Measurements from ENCODE around the gene BABAM2.

DNA sequence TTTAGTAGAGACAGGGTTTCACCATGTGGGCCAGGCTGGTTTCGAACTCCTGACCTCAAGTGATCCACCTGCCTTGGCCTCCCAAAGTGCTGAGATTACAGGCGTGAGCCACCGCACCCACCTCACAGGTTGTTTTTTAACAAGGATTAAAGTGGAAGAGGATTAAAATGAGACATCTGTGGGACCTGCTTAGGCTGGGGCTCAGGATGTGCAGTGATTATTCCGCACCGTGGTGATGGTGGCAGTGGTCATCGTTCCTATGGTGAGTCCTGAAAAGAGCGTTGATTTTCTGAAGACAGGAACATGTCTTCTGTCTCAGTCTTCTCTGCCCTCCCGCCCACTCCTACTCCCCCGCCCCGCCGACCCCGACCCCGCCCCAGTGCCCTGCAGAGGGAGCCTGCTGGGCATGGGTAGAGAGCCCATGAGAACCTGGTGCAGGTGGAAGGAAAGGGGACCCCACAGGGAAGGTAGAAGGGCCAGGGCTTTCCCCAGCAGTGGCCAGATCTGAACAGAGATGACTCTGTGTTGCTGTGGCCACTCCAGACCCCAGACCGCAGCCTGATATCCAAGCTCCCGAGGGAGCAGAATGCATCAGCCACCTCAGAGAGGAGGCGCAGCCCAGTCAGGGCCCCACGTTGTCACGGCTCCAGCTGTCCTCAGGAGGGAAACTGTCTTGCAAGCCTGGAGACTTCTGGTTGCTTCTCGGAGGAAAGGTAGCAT is 467.6 kb downstream of the BABAM2 start:
- TF ChIP-seq, protein P1, sequence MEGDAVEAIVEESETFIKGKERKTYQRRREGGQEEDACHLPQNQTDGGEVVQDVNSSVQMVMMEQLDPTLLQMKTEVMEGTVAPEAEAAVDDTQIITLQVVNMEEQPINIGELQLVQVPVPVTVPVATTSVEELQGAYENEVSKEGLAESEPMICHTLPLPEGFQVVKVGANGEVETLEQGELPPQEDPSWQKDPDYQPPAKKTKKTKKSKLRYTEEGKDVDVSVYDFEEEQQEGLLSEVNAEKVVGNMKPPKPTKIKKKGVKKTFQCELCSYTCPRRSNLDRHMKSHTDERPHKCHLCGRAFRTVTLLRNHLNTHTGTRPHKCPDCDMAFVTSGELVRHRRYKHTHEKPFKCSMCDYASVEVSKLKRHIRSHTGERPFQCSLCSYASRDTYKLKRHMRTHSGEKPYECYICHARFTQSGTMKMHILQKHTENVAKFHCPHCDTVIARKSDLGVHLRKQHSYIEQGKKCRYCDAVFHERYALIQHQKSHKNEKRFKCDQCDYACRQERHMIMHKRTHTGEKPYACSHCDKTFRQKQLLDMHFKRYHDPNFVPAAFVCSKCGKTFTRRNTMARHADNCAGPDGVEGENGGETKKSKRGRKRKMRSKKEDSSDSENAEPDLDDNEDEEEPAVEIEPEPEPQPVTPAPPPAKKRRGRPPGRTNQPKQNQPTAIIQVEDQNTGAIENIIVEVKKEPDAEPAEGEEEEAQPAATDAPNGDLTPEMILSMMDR (IDR thresholded peaks at IDR 0.05 in 4 of 5, conservative IDR thresholded peaks at IDR 0.05 in 1 of 5) = no peak
- TF ChIP-seq POLR2A (IDR thresholded peaks at IDR 0.05) = no peak

All from gastrocnemius medialis (tissue), 4 donors.